ENCODE data around the gene SERP2. TPM values are rescaled to one million over a fixed set of nuclear protein-coding genes. Genes with fewer than 3 reads are reported as not detected.

SERP2 gene
- total RNA-seq, 4 donors from 2014 or later, result 3.6 to 5.7 (median 4.7) TPM; not detected in 1

GRCh38 chr13:44340508-44340907 lies 33.1 kb upstream of the SERP2 start:
- TF ChIP-seq POLR2A (IDR thresholded peaks at IDR 0.05) (no peak), CTCF (IDR thresholded peaks at IDR 0.05) (no peak)
- Histone ChIP-seq H3K27me3 (no peaks in the 10 kb centered on the region), H3K9me3 (no peaks in the 10 kb centered on the region), H3K36me3 (no peaks in the 10 kb centered on the region), H3K27ac (no peak overlapping the region), H3K4me3 (replicated peaks in 1 of 3) (no peak overlapping the region), H3K4me1 (no peaks in the 10 kb centered on the region)
- DNase-seq, result no peak
- 74 to 77% methylated on average over 2 of the region's 2 CpGs for WGBS, 2 donors
- intact Hi-C loops (cut with DNase I), result no loop called here

- Histone ChIP-seq H3K36me3 (no peaks in the 10 kb centered on the region), H3K27me3 (no peaks in the 10 kb centered on the region), H3K4me1 (no peaks in the 10 kb centered on the region), H3K4me3 (replicated peaks in 1 of 3) (no peak overlapping the region), H3K27ac (no peak overlapping the region), H3K9me3 (no peaks in the 10 kb centered on the region)
- DNase-seq, result no peak
- 94 to 96% methylated on average over 1 of the region's 1 CpG for WGBS, 2 donors
- TF ChIP-seq POLR2A (IDR thresholded peaks at IDR 0.05) (no peak), CTCF (IDR thresholded peaks at IDR 0.05) (no peak)
- intact Hi-C loops (cut with DNase I), result no loop called here
Observed at GRCh38 chr13:44342741-44343140, 30.9 kb upstream of the SERP2 start.

GRCh38 chr13:44346534-44346933 lies 27.1 kb upstream of the SERP2 start:
- no peak overlapping the region for H3K4me3 ChIP-seq (replicated peaks in 1 of 3)
- H3K4me1 ChIP-seq, result peaks cover 5 to 12% of the 10 kb centered on the region in 2 donors
- intact Hi-C loops (cut with DNase I), result no loop called here
- no peaks in the 10 kb centered on the region for H3K36me3 ChIP-seq
- no peaks in the 10 kb centered on the region for H3K9me3 ChIP-seq
- DNase-seq, result no peak
- TF ChIP-seq POLR2A (IDR thresholded peaks at IDR 0.05) (no peak), CTCF (IDR thresholded peaks at IDR 0.05) (no peak)
- H3K27me3 ChIP-seq, result no peaks in the 10 kb centered on the region
- H3K27ac ChIP-seq, result no peak overlapping the region

- no peaks in the 10 kb centered on the region for H3K9me3 ChIP-seq
- intact Hi-C loops (cut with DNase I), result no loop called here
- no peaks in the 10 kb centered on the region for H3K27me3 ChIP-seq
- H3K4me1 ChIP-seq, result peaks cover 5 to 14% of the 10 kb centered on the region in 2 donors
- WGBS, 2 donors, result 91 to 94% methylated on average over 2 of the region's 2 CpGs
- no peaks in the 10 kb centered on the region for H3K36me3 ChIP-seq
- H3K27ac ChIP-seq, result no peak overlapping the region
- H3K4me3 ChIP-seq (replicated peaks in 1 of 3), result no peak overlapping the region
- DNase-seq, result no peak
- no peak for TF ChIP-seq POLR2A (IDR thresholded peaks at IDR 0.05)
- TF ChIP-seq CTCF (IDR thresholded peaks at IDR 0.05), result no peak
Observed at GRCh38 chr13:44347301-44347700, 26.3 kb upstream of the SERP2 start.

GRCh38 chr13:44347949-44348348 lies 25.7 kb upstream of the SERP2 start:
- DNase-seq, result no peak
- WGBS, 2 donors, result 79 to 86% methylated on average over 3 of the region's 3 CpGs
- H3K4me3 ChIP-seq (replicated peaks in 1 of 3), result no peak overlapping the region
- H3K27ac ChIP-seq, result no peak overlapping the region
- H3K4me1 ChIP-seq, result peaks cover 5 to 14% of the 10 kb centered on the region in 2 donors
- H3K27me3 ChIP-seq, result no peaks in the 10 kb centered on the region
- intact Hi-C loops (cut with DNase I), result no loop called here
- H3K36me3 ChIP-seq, result no peaks in the 10 kb centered on the region
- H3K9me3 ChIP-seq, result no peaks in the 10 kb centered on the region
- TF ChIP-seq CTCF (IDR thresholded peaks at IDR 0.05), result no peak
- no peak for TF ChIP-seq POLR2A (IDR thresholded peaks at IDR 0.05)

Measured in thyroid gland (tissue), 4 donors.